ENCODE results near the gene ABCB11.
"Not testable (repeated sequence)": the region's sequence is repeated elsewhere in the genome, so short reads cannot be mapped to it uniquely, and the experiment has no call there.

ABCB11 gene

DNA sequence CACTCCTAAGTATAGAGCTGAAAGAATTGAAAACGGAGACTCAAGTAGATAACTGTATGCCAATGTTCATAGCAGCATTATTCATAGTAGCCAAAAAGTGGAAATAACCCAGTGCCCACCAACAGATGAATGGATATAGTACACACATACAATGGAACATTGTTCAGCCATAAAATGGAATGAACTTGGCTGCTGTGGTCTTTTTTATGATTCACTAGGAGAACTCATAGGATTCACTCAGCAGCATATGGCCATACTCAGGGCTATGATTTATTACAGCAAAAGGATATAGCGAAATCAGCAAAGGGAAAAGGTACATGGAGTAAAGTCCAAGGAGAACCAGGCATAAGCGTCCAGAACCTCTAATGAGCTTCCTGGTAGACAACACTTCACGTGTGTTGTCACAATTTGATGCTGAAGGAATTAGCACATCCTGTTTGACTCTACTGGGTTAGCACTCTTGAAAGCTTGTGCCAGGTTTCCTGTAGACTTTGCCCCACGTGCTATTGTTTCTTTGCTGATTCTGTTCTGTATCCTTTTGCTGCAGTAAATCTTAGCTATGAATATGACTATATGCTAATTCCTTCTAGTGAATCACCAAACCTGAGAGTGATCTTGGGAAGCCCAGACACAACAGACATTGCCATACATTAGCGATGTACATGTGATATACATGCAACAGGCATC lies 156.6 kb downstream of the ABCB11 start:
- no peak for DNase-seq

DNA sequence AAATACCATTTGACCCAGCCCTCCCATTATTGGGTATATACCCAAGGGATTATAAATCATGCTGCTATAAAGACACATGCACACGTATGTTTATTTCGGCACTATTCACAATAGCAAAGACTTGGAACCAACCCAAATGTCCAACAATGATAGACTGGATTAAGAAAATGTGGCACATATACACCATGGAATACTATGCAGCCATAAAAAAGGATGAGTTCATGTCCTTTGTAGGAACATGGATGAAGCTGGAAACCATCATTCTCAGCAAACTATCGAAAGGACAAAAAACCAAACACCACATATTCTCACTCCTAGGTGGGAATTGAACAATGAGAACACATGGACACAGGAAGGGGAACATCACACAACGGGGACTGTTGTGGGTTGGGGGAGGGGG lies 160.3 kb downstream of the ABCB11 start:
- not testable (repeated sequence) for DNase-seq
